ENCODE measurements around the gene LYVE1. TPM values are rescaled to one million over a fixed set of nuclear protein-coding genes. Genes with fewer than 3 reads are reported as not detected.

The LYVE1 gene
- total RNA-seq, 6 donors from 2014 or later = 5.2 to 105 (median 24.6) TPM

- WGBS, 2 donors = 23 to 63% methylated on average over 3 to 6 of the region's 6 CpGs
Observed at GRCh38 chr11:10607462-10608132, 39.1 kb upstream of the LYVE1 start.

GRCh38 chr11:10606536-10607208 lies 38.2 kb upstream of the LYVE1 start:
- peak; percentile 67 for ATAC-seq (ENCODE audit: low FRiP score in 2 of 2)
- Histone ChIP-seq H3K27me3 (no peaks in the 10 kb centered on the region), H3K4me1 (peaks cover 37 to 59% (median 48%) of the 10 kb centered on the region in 4 donors), H3K9me3 (no peaks in the 10 kb centered on the region), H3K27ac (peak overlapping the region; percentile 71 to 89 (median 80)), H3K4me3 (no peak overlapping the region), H3K36me3 (no peaks in the 10 kb centered on the region)
- no peak for DNase-seq
- WGBS, 2 donors = 45 to 60% methylated on average over 6 of the region's 6 CpGs
- no peak for TF ChIP-seq POLR2AphosphoS5 (IDR thresholded peaks at IDR 0.05)
- TF ChIP-seq EP300 (IDR thresholded peaks at IDR 0.05) = no peak
- TF ChIP-seq CTCF (IDR thresholded peaks at IDR 0.05) = no peak
- no peak for TF ChIP-seq POLR2A (IDR thresholded peaks at IDR 0.05)

More at GRCh38 chr11:10607462-10608132, 39.1 kb upstream of the LYVE1 start:
- DNase-seq = peak in 1 of 2 donors; percentile 44
- TF ChIP-seq POLR2AphosphoS5 (IDR thresholded peaks at IDR 0.05) = peak in 1 of 2 donors; percentile 74
- TF ChIP-seq POLR2A (IDR thresholded peaks at IDR 0.05) = no peak
- no peak for TF ChIP-seq CTCF (IDR thresholded peaks at IDR 0.05)
- peak in 1 of 4 donors; percentile 32 for TF ChIP-seq EP300 (IDR thresholded peaks at IDR 0.05)
- Histone ChIP-seq H3K36me3 (no peaks in the 10 kb centered on the region), H3K4me1 (peaks cover 37 to 52% (median 46%) of the 10 kb centered on the region in 4 donors), H3K4me3 (no peak overlapping the region), H3K27me3 (no peaks in the 10 kb centered on the region), H3K27ac (peak overlapping the region; percentile 71 to 89 (median 80)), H3K9me3 (no peaks in the 10 kb centered on the region)
- ATAC-seq (ENCODE audit: low FRiP score in 2 of 2) = peak in 1 of 2 donors; percentile 31

- Histone ChIP-seq H3K27ac (peak overlapping the region; percentile 71 to 89 (median 80)), H3K36me3 (no peaks in the 10 kb centered on the region), H3K4me1 (peaks cover 37 to 59% (median 48%) of the 10 kb centered on the region in 4 donors), H3K9me3 (no peaks in the 10 kb centered on the region), H3K27me3 (no peaks in the 10 kb centered on the region), H3K4me3 (no peak overlapping the region)
- WGBS, 2 donors = 19 to 30% methylated on average over 6 of the region's 6 CpGs
- peak in 1 of 2 donors; percentile 70 for ATAC-seq (ENCODE audit: low FRiP score in 2 of 2)
- TF ChIP-seq POLR2A (IDR thresholded peaks at IDR 0.05) (no peak), POLR2AphosphoS5 (IDR thresholded peaks at IDR 0.05) (peak; percentile 33 to 44)
- peak in 1 of 2 donors; percentile 89 for DNase-seq
Observed at GRCh38 chr11:10605941-10606381, 37.5 kb upstream of the LYVE1 start.

- Histone ChIP-seq H3K4me1 (peaks cover 37 to 68% (median 52%) of the 10 kb centered on the region in 4 donors), H3K36me3 (no peaks in the 10 kb centered on the region), H3K9me3 (no peaks in the 10 kb centered on the region), H3K27me3 (no peaks in the 10 kb centered on the region), H3K4me3 (no peak overlapping the region), H3K27ac (peak overlapping the region in 3 of 4 donors; percentile 78 to 89 (median 81))
- WGBS, 2 donors = 79 to 82% methylated on average over 3 of the region's 3 CpGs
- DNase-seq (no peak), ATAC-seq (ENCODE audit: low FRiP score in 2 of 2) (no peak)
- TF ChIP-seq CTCF (IDR thresholded peaks at IDR 0.05) (no peak), POLR2A (IDR thresholded peaks at IDR 0.05) (no peak), EP300 (IDR thresholded peaks at IDR 0.05) (no peak), POLR2AphosphoS5 (IDR thresholded peaks at IDR 0.05) (no peak)
Observed at GRCh38 chr11:10604798-10605197, 36.3 kb upstream of the LYVE1 start.

- peaks cover 38 to 72% (median 54%) of the 10 kb centered on the region in 4 donors for H3K4me1 ChIP-seq
Observed at GRCh38 chr11:10604340-10604748, 35.9 kb upstream of the LYVE1 start.

More at GRCh38 chr11:10604340-10604748, 35.9 kb upstream of the LYVE1 start:
- no peak for ATAC-seq (ENCODE audit: low FRiP score in 2 of 2)
- DNase-seq = peak in 1 of 2 donors; percentile 51
- Histone ChIP-seq H3K36me3 (no peaks in the 10 kb centered on the region), H3K9me3 (no peaks in the 10 kb centered on the region), H3K27me3 (no peaks in the 10 kb centered on the region), H3K4me3 (no peak overlapping the region), H3K27ac (peak overlapping the region; percentile 32 to 81 (median 74))
- 48 to 60% methylated on average over 9 of the region's 9 CpGs for WGBS, 2 donors
- no peak for TF ChIP-seq EP300 (IDR thresholded peaks at IDR 0.05)
- no peak for TF ChIP-seq CTCF (IDR thresholded peaks at IDR 0.05)
- TF ChIP-seq POLR2A (IDR thresholded peaks at IDR 0.05) = no peak
- TF ChIP-seq POLR2AphosphoS5 (IDR thresholded peaks at IDR 0.05) = peak in 1 of 2 donors; percentile 29
